Activated CD4-positive, alpha-beta T cell treated with anti-CD3 and anti-CD28 coated beads for 36 hours (primary cell): Measurements from ENCODE around the gene RAB3C. TPM values are rescaled to one million over a fixed set of nuclear protein-coding genes. Genes with fewer than 3 reads are reported as not detected.

ENCODE experiments used
- ATAC-seq: fragments of 200-7000 bp; cut with Tn5 transposase; one replicate; pipeline ENCODE4 v1.10.0; 2021; ENCODE audit warnings: mild to moderate bottlenecking, moderate library complexity
- CTCF ChIA-PET: fragments of 350-600 bp; sonication (Branson Sonifier 250); formaldehyde crosslinking; loops from one replicate; lab custom pipeline; 2021; ENCODE audit warnings: antibody characterized with exemption; lab: Charles Lee
- POLR2A ChIA-PET: fragments of 350-600 bp; sonication (Branson Sonifier 250); formaldehyde crosslinking; loops from one replicate; lab custom pipeline; 2021; ENCODE audit warnings: antibody characterized with exemption, inconsistent platforms; lab: Charles Lee
- DNase-seq: peaks from one replicate; pipeline ENCODE4 v3.0.0-alpha.2; 2020
- H3K27ac Mint-ChIP-seq: one replicate; pipeline ENCODE4 v1.8.0; 2021; ENCODE audit warnings: mixed read lengths
- H3K27me3 Mint-ChIP-seq: one replicate; pipeline ENCODE4 v1.8.0; 2021; ENCODE audit warnings: mixed read lengths
- H3K36me3 Mint-ChIP-seq: one replicate; pipeline ENCODE4 v1.8.0; 2021; ENCODE audit warnings: low read depth, mixed read lengths
- H3K4me1 Mint-ChIP-seq: one replicate; pipeline ENCODE4 v1.8.0; 2021; ENCODE audit warnings: mixed read lengths
- H3K4me3 Mint-ChIP-seq: one replicate; pipeline ENCODE4 v1.8.0; 2021; ENCODE audit warnings: mild to moderate bottlenecking, moderate library complexity, mixed read lengths
- H3K9me3 Mint-ChIP-seq: one replicate; pipeline ENCODE4 v1.8.0; 2021; ENCODE audit warnings: low read depth, mixed read lengths
- intact Hi-C, 2 experiments: fragments of 100-400 bp; cut with DNase I in 1 of 2; cut with micrococcal nuclease in 1 of 2; formaldehyde crosslinking; loops; one replicate each; pipeline versions ENCODE4 v1.14.2 to v1.15.1; 2022 to 2024; cut with DNase I, micrococcal nuclease
- total RNA-seq, 2 experiments: library from RNA; stranded (reverse); gene quantifications; one replicate each; pipeline ENCODE4 v1.2.3, GENCODE V29; 2021

Gene RAB3C
- total RNA-seq, 2 experiments from 2014 or later = not detected

DNA sequence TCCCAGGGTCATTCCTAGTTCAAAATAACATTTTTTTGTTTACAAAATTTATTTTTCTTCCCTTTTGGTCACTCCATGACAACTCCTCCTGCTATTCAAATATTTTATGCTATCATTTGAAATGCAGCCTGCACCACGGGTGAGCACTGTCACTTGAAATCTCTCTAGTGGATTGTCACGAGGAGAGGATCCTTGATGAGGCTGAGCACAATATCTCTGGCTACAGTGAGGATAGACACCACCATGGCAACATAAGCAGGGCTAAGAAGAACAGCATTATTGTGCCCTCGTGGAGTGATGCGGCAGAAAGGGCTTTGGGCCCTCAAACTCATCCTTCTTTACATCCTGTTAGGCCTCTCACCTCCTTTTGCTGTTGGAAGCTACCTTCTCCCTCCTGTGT lies 321.9 kb downstream of the RAB3C start:
- H3K4me3 Mint-ChIP-seq = no peak overlapping the region
- H3K27ac Mint-ChIP-seq = no peak overlapping the region
- intact Hi-C loops = no loop called here
- H3K4me1 Mint-ChIP-seq = peaks cover 2% of the 10 kb centered on the region
- ChIA-PET CTCF (interaction anchor here (0.7 kb wide), 1 partner anchor 29 kb away, joined by 3 read pairs; no protein-coding TSS in a partner anchor), POLR2A (no interaction called here)
- ATAC-seq = no peak
- H3K9me3 Mint-ChIP-seq = peaks cover 4% of the 10 kb centered on the region
- H3K27me3 Mint-ChIP-seq = peaks cover 5% of the 10 kb centered on the region
- H3K36me3 Mint-ChIP-seq = no peaks in the 10 kb centered on the region
- no peak for DNase-seq

DNA sequence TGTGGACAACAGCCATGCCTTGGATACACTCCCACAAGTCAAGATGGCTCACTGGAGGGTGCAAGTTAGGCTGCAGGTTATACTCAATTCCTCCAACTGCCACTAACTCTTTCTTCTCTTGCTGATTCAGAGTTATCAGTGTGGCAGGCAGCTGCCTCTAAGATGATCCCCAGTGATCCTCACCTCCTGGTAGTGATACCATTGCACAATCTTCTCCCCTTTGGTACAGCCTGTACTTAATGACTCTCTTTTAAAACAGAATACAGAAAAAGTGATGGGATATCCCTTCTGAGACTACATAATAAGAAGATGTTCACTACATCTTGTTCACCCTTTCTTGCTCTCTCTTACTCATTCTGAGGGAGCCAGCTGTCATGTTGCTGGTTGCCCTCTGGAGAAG lies 323.1 kb downstream of the RAB3C start:
- intact Hi-C loops = no loop called here
- no peak for ATAC-seq
- peaks cover 3% of the 10 kb centered on the region for H3K27me3 Mint-ChIP-seq
- peaks cover 6% of the 10 kb centered on the region for H3K9me3 Mint-ChIP-seq
- H3K4me3 Mint-ChIP-seq = no peak overlapping the region
- DNase-seq = no peak
- H3K27ac Mint-ChIP-seq = no peak overlapping the region
- no peaks in the 10 kb centered on the region for H3K36me3 Mint-ChIP-seq
- ChIA-PET POLR2A (no interaction called here), CTCF (interaction anchor here (0.6 kb wide), 1 partner anchor 12 kb away, joined by 3 read pairs; no protein-coding TSS in a partner anchor)
- H3K4me1 Mint-ChIP-seq = peaks cover 2% of the 10 kb centered on the region

Other genes starting within 250 kb of the RAB3C start
- 1 to 10 TPM; 3.0 to 3.8 TPM for gene PLK2, start 123.0 kb upstream of the RAB3C start, total RNA-seq
- not detected for gene GAPT, start 91.6 kb upstream of the RAB3C start, total RNA-seq